GM21737 (cell line): ENCODE results near the gene TYR.
"Not testable (repeated sequence)": the region's sequence is repeated elsewhere in the genome, so short reads cannot be mapped to it uniquely, and the experiment has no call there.

Experiments
- ATAC-seq: cut with Tn5 transposase; IDR thresholded peaks from one replicate; pipeline ENCODE4 v1.9.1; 2021; ENCODE audit warnings: mild to moderate bottlenecking, moderate library complexity; ENCODE audit not compliant: unreplicated experiment

TYR gene

DNA sequence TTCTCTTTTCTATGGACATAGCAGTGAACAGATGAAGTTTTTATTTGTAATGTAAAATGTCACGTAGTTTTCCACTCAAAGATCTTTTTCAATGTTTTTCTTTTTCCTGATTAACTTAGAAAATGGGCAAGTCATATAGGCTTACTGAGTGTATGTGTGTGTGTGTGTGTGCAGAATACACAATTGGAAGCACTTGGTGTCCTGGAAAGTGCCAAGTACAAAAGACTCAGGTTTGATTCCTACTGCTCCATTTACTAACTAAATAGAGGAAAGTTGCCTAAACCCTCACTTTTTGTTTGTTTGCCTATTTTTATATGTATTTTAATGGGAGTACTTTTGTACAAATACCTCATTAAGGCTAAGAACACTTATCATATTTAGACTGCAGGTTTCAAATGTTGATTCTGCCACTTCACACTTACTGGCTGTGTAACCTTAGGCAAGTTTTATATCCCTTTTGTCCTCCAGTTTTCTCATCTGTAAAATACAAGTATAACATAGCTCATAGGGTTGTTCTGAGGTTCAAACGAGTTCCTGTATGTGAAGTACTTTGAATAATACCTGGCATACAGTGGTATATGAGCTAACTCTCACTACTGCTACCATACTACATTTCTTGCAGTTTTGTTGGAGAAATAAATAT lies 90.1 kb downstream of the TYR start:
- ATAC-seq = no peak

DNA sequence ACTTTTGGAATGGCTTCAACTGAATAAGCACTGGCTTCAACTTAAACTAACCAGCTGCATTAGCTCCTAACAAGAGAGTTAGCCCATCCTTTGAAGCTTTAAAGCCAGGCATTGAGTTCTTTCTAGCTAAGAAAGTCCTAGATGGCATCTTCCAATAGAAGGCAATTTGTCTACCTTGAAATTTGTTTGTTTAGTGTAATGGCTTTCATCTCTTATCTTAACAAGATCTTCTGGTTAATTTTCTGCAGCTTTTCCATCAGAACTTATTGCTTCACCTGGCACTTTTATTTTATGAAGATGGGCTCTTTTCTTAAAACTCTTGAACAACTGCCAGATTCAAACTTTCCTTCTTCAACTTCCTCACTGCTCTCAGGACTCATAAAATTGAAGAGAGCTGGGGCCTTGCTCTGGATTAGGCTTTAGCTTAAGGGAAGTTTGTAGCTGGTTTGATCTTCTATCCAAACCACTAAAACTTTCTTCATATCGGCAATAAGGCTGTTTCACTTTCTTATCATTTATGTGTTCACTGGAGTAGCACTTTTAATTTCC lies 94.9 kb downstream of the TYR start:
- ATAC-seq = not testable (repeated sequence)

DNA sequence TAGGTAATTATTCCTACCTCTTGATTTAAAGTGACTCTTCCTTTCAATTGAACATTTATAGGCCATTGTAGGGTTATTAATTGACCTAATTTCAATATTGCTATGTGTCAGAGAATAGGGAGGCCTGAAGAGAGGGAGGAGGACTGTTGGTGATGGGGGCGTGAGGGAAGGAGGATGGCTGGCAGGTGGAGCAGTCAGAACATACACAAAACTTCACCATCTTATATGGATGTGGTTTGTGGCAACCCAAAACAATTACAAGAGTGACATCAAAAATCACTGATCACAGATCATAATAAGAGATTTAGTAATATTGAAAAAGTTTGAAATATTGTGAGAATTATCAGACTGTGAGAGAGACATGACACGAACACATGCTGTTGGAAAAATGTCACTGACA lies 95.5 kb downstream of the TYR start:
- not testable (repeated sequence) for ATAC-seq

DNA sequence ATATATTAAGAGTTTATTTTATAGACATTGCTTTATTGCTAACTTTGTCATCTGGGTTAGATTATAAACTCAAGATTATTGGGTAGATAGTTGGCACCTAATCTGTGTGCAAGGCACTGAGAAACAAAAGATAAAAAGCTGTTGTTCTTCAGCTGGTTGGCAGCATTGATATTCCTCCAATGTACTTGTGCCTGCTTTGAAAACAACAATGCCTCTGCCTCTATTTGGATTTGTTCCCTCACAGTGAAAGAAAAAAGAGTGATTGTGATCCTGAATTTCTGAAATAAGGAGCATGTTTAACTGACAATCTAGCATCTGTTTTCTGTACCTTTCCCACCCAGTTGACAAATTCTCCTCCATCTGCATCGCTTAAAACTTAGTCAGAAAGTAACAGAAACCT lies 98.3 kb downstream of the TYR start:
- no peak for ATAC-seq

DNA sequence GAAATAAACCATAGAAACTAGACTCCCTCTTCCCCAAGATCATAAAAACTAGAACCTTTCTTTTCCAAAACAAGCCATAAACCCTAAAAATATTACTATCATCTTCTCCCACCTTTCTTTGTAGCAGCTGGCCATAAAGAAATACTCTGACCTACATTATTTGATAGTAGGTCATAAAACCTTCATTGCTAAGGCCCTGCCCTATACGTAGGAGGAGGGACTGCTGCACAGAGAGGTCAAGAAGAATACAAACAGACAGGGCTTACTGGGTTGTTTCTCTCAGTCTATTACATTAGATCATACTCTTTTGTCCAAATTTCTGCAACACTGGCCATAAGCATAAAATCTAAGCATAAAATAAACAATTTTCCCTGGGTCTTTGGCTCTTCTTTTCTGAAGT lies 101.5 kb downstream of the TYR start:
- no peak for ATAC-seq

DNA sequence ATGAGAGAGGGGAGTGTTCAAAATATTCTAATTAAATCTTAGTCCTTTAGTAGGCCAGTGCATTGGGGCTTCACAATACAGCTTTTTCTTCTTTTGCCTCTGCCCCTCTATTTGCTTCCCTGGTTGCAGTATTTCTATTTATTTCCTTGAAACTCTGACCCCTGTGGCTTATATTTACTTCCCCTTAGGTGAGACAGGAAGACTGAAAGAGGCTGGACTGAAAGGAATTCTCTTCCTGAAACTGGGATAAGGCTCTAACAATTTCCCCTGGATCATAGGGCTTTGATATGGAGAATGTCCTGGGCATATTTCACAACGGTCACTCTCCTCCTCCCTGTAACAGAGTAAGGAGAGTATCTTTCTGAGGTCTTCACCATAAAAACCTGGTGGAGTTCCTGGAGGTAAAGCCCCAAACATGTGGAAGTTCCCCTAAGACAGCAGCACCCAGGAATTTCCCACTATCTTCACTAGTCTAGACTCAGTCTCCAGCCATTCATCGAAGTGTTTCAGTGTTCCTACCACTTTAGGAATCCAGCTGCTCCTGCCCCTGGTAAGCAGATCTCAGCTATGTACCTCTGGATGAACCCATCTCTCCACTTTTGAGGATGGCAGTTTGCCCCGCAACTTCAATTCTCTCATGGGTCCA lies 103.5 kb downstream of the TYR start:
- ATAC-seq = not testable (repeated sequence)

DNA sequence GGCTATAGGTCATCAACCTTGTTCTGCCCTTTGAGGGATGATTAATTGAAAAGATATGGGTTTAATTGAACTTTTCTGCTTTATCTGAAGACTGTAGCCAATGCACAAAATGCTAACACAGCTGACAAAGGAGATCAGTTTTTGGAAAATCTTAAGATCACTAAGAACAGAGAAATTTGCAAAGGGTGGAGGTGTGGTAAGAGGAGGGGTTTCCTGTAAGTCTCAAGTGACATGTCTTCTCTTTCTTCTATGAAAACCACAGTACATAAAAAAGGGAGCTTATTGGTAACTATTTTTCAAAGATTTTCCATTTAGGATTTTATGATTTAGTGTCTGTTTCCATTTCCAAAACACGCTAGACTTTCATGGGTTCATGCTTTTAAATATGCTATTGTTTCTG lies 108.9 kb downstream of the TYR start:
- not testable (repeated sequence) for ATAC-seq

DNA sequence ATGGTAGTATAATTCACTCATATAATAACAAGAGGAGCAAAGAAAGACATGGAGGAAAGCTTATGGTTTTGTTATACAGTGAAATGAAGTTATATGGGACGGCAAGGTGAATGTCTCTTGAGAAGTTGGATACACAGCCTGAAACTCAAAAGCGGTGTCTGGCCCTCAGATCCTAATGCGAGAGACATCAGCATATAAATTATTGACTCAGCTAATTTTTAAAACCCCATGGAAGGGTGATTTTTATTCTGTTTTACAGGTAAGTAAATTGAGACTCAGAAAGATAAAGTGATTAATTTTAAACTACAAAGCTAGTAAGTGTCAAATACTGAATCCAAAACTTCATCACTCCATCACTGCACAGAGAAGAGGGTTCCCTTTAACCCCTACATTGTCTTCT lies 110.3 kb downstream of the TYR start:
- not testable (repeated sequence) for ATAC-seq

DNA sequence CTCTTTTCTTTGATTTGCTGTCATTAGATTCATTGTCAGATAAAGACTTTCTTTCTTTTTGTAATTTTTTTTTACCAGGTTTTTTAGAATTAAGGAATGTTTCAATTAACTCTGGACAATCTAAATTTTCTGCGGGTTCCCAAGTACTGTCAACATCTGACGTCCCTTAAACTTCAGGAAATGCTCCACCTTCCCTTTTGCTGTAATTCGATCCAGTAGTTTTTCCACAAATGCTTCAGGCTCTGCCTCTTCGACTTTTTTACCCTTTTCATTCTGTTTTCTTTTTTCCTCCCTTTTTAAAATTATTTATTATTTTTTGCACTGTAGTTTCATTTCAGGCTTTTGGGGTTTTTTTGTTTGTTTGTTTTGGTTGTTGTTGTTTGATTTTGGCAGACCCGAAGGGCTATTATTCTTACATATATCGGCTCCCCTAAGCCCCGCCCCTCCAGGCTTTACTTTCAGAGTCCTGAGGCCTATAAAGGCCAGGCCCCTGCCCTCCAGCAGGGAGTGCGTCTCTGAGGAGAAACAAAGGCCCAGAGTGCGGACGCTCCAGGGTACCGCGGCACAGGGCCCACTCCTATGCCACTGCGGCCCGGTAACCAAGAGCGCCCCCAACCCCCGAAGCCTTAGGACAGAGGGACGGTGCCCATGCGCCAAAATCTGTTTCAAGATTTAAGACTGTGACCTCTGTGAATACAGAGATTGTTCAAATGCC lies 116.4 kb downstream of the TYR start:
- ATAC-seq = no peak

DNA sequence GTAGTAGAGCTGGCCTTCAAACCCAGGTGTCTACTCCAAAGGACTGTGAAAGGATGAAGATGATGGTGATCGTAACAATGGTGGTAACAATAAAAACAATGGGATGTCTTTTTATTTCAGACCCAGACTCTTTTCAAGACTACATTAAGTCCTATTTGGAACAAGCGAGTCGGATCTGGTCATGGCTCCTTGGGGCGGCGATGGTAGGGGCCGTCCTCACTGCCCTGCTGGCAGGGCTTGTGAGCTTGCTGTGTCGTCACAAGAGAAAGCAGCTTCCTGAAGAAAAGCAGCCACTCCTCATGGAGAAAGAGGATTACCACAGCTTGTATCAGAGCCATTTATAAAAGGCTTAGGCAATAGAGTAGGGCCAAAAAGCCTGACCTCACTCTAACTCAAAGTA lies 117.3 kb downstream of the TYR start:
- not testable (repeated sequence) for ATAC-seq

DNA sequence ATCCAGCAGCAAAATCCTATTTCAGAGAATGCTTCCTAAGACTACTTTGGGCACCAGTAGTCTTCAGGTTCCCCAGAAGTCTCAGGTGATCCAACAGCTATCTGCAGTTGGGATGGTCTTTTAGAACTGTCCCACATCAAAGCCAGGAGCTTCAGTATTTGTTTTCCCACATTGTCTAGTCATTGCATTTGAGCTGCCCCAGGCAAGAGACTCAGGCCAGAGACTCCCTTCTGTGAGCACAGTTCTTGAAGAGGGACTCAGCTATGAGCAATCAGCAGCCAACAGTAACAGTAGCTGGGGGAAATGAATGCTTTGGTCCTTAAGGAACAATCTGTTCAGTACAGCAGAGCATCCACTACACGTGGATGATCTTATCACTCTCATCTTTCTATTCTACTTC lies 125.4 kb downstream of the TYR start:
- ATAC-seq = not testable (repeated sequence)

DNA sequence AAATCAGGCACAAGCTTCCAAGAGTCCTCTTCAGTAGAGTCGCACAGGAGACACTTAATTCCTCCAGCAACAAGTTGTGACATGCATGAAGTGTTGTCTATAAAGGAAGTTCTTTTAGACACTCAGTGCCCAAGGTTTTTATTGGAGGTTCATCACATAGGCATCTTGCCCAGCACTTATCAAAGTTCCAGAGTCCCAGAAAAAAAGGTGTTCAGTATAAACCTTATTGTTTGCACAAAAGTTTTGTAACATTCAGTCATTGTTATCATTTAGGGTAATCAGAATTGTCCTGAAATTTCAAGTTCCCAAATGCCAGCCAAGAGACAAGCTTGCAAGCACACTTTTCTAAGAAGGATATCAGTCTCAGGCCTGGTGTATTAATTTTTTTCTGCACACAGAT lies 130.6 kb downstream of the TYR start:
- not testable (repeated sequence) for ATAC-seq

DNA sequence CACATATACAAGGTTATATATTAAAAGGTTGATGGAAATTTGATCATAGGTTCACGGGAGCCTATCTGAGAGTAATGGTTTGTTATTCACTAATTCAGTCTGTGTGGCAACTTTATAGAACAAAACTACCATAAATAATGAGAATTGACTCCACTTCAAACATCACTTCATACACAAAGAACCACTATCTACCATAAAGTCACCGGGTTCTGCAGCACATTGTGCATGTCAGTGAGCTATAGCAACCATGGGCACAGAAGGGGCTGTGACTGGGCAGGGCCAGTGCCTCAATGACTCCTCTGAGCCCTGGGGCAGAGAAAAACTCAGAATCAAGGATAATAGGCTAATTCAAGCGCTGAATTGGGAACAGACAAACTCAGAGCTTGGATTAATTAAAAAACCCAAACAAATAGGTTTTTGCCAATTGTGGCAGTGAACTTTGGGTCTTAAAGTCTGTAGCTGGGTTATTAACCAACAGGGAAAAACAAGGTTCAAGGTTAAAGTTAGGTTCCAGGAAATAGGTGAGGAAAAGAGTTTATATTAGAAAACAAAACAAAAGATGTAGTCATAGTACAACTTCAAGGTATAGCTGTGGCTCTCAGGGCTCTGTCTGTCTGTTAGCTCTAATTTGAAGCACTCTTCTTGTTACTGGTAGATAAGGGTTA lies 131.8 kb downstream of the TYR start:
- not testable (repeated sequence) for ATAC-seq

DNA sequence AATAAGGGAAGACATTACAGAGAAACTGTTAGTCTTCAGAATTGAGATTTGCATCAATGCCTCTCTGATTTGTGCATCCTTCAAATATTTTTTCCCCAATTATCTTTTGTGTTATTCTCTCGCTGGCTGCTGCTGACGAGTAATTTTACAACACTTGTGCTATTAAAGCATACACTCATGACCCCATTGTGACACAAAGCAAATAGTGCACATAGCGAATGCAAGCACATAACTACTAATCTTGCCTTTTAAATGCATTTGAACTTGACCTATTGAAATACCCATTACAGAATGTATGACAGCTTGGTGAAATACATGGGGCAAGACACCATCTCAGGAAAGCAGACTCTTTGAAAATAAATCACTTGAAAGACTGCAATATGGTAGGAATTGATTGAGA lies 132.9 kb downstream of the TYR start:
- ATAC-seq = not testable (repeated sequence)

DNA sequence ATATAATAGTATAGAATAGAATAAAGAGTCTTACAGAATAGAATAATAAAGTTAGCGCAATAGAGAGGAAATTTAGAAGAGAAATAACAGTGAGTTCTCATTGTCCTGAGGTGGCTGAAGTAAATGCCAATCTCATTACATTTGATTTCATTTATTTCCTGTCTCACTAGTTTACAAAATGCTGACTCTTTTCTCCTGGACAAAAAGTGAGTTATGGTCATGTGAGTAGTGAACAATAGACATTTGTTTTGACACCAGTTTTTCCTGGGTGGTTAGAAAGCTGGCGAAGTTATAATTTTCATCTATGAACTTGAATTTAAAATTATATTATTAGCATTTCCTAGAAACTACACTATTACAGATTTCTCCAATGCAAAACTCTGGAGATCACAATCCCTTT lies 143.7 kb downstream of the TYR start:
- no peak for ATAC-seq

DNA sequence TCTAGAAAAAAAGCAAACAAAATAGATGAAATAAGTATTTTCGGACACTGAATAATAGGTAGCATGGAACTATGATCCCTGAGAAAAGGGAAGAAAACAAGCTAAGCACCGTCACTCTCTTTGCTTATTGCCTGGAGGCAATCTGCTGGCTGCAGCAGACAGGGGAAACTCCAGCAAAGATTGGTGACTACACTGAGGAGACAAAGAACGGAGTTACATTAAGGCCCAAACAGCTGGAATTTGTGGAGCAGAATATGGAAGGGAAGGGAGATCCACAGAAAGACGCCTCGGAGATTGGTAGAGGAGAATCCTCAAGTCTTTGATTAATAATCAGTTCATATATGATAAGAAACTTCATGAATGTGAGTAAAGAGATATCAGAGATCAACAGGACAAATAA lies 150.2 kb downstream of the TYR start:
- ATAC-seq = no peak

DNA sequence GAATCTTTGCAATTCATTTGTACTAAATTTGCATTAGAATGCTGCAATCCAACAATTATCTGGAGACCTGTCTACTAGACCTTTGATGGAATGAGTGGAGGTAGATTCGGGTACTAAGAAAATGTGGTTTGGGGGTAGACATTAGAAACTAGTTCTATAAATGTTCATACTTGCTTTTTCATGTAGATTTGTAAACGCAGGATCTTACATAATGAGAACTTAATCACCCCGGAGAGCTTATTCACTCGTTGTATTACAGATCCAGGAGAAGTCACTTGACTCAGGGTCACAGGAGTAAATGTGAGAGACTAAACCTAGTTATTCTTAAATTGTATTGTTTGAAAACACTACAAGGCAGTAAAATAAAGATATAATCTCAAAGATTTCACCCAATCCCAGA lies 154.3 kb downstream of the TYR start:
- ATAC-seq = not testable (repeated sequence)

DNA sequence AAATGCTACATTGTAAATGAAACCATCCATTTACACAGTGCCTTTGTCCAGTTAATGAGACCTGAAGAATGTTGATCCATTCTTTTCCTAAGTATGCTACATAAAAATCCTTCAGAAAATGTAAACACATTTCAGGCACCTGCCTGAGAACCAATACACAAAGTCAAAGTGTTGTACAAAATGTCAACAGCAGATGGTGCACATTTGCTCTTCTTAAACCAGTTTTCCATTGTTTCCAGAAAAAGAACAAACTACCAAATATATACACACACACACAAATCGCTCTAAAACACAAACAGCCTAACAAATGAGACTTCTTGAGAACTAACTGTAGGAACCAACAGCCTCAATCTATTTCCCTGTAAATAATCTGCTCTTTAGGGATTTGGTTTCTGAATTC lies 156.0 kb downstream of the TYR start:
- not testable (repeated sequence) for ATAC-seq

DNA sequence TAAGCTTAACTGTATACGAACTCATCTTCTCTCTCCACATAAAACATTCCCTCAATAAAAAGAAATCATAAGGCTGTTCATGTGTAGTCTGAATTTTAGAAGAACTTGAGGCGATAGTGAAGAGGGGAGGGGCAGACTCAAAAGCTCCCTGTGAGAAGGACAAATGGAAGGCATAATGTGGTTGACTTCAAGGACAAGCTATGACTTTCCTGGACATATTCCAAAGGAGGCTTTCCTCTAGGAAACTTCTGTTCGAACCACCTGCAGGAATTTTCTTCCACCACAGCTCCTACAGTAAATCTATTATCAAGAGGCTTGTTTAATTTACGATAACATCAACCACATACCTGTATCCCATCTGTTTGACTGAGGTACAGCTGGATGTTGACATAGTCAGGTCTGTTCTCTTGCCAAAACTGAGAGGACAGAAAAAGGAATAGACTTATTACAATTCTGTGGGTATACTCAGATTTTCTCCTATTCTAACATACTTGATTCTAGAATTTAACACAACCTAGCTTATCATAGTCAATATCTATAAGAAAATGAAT lies 159.5 kb downstream of the TYR start:
- not testable (repeated sequence) for ATAC-seq

DNA sequence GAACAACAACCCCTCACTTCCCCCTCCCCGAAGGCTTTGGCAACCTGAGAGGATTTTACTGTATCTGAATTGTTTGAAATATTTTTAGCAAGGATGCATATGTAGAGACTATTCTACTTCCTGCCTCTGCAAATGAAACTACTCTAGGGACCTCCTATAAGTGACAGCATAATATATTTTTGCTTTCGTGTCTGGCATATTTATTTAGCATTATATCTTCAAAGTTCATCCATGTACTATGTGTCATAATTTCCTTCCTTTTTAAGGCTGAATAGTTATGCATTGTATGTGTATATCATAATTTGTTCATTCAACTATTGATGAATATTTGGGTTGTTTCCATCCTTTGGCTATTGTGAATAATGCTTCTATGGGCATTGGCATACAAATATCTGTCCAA lies 160.4 kb downstream of the TYR start:
- ATAC-seq = not testable (repeated sequence)

DNA sequence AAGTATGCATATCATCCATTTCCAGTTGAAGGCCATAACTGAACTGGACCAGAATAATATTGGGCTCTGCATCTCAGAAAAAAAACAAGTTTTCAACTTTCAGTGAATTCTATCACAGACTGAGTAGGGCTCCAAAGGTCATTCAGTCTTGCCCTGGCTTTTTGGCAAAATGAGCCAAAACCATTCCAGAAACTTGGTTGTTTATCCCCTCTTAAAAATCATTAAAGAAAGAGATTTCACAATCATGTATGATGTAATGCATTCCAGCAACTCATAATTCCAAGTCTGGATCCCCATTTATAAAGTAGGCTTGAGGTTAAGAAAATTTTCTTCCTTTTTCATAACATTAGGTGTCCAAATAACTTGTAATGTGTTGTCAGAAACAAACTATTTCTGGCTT lies 162.8 kb downstream of the TYR start:
- not testable (repeated sequence) for ATAC-seq
